A673 (cell line): ENCODE data around the gene THBS3. TPM values are rescaled to one million over a fixed set of nuclear protein-coding genes. Genes with fewer than 3 reads are reported as not detected.
"Not testable (repeated sequence)": the region's sequence is repeated elsewhere in the genome, so short reads cannot be mapped to it uniquely, and the experiment has no call there.

ENCODE experiments used
- BruUV-seq: library from RNA; stranded (reverse); fragments of 400-500 nt; replicated peaks from 2 replicates; lab custom pipeline; 2021; lab: Mats Ljungman, UMichigan
- CTCF ChIA-PET: fragments of 300-600 bp; sonication (Branson Sonifier 250); formaldehyde crosslinking; loops from one replicate; lab custom pipeline; 2022; ENCODE audit warnings: antibody characterized with exemption; lab: Charles Lee
- POLR2A ChIA-PET: fragments of 300-600 bp; sonication (Branson Sonifier 250); formaldehyde crosslinking; loops from one replicate; lab custom pipeline; 2022; ENCODE audit warnings: antibody characterized with exemption; ENCODE audit not compliant: low non-redundant PET; lab: Charles Lee
- DNase-seq: peaks from one replicate; pipeline ENCODE4 v3.0.0-alpha.2; 2015; ENCODE audit warnings: low spot score
- H3K27ac ChIP-seq: fragments of 200-600 bp; sonication (generic); 2 replicates; pipeline ENCODE4 v1.5.1; 2016; ENCODE audit warnings: mixed run types, low read depth, mild to moderate bottlenecking, mixed read lengths, antibody characterized with exemption, low read length; ENCODE audit not compliant: poor library complexity, severe bottlenecking
- H3K27me3 ChIP-seq: fragments of 200-600 bp; sonication (generic); replicated peaks from 2 replicates; pipeline ENCODE4 v1.6.1; 2017; ENCODE audit warnings: mixed run types, low read depth, mild to moderate bottlenecking, mixed read lengths, antibody characterized with exemption, low read length; ENCODE audit not compliant: insufficient read depth, poor library complexity
- H3K36me3 ChIP-seq: fragments of 200-600 bp; sonication (generic); 2 replicates; pipeline ENCODE4 v1.6.1; 2016; ENCODE audit warnings: mixed run types, mild to moderate bottlenecking, mixed read lengths, antibody characterized with exemption, low read length; ENCODE audit not compliant: insufficient read depth, poor library complexity, severe bottlenecking
- H3K4me1 ChIP-seq: fragments of 200-600 bp; sonication (generic); 2 replicates; pipeline ENCODE4 v1.6.1; 2017; ENCODE audit warnings: mixed run types, mild to moderate bottlenecking, mixed read lengths, antibody characterized with exemption, low read length; ENCODE audit not compliant: insufficient read depth, poor library complexity, severe bottlenecking
- H3K4me3 ChIP-seq: fragments of 200-600 bp; sonication (generic); 2 replicates; pipeline ENCODE4 v1.5.1; 2016; ENCODE audit warnings: low read depth, mixed run types, mild to moderate bottlenecking, mixed read lengths, low read length; ENCODE audit not compliant: poor library complexity, severe bottlenecking
- H3K9me3 ChIP-seq: fragments of 200-600 bp; sonication (generic); 2 replicates; pipeline ENCODE4 v1.6.1; 2016; ENCODE audit warnings: mixed run types, low read depth, mild to moderate bottlenecking, mixed read lengths, antibody characterized with exemption, low read length; ENCODE audit not compliant: poor library complexity, severe bottlenecking
- CTCF ChIP-seq: fragments of 300-800, 200-600 bp; sonication (generic); conservative IDR thresholded peaks from 2 replicates; pipeline ENCODE4 v1.5.1; 2017; ENCODE audit warnings: low read depth, mild to moderate bottlenecking, antibody characterized with exemption, low read length, moderate library complexity, mixed read lengths
- EZH2 ChIP-seq: fragments of 200-600 bp; sonication (generic); IDR thresholded peaks from 2 replicates; pipeline ENCODE4 v1.6.1; 2017; ENCODE audit warnings: borderline replicate concordance, low read depth, mild to moderate bottlenecking, mixed read lengths, antibody characterized with exemption, low read length; ENCODE audit not compliant: poor library complexity, severe bottlenecking
- intact Hi-C: fragments of 100-400 bp; cut with micrococcal nuclease; formaldehyde crosslinking; loops from one replicate; pipeline ENCODE4 v1.10.0; 2022; ENCODE audit not compliant: unreplicated experiment
- total RNA-seq: library from RNA; stranded (reverse); gene quantifications from 2 replicates; pipeline ENCODE4 v1.2.3, GENCODE V29; 2021

The THBS3 gene
- total RNA-seq, 1 experiment from 2014 or later, result 23.2 TPM

- Histone ChIP-seq H3K36me3 (peaks cover 7% of the 10 kb centered on the region), H3K4me3 (no peak overlapping the region), H3K27me3 (no peaks in the 10 kb centered on the region), H3K4me1 (peaks cover 24% of the 10 kb centered on the region), H3K9me3 (no peaks in the 10 kb centered on the region), H3K27ac (no peak overlapping the region)
- ChIA-PET POLR2A (no interaction called here), CTCF (interaction anchor here (5.3 kb wide), 1 partner anchor 79 kb away, joined by 89 read pairs; no protein-coding TSS in a partner anchor)
- BruUV-seq, result no TSS peak
- intact Hi-C loops, result no loop called here
- no peak for DNase-seq
- TF ChIP-seq EZH2 (no peak), CTCF (no peak)
Observed at GRCh38 chr1:155169541-155169940, 38.2 kb downstream of the THBS3 start.

GRCh38 chr1:155168456-155169210 is 39.1 kb downstream of the THBS3 start:
- CTCF ChIA-PET, result interaction anchor here (0.5 to 5.3 kb wide), 6 partner anchors 53 to 400 kb away, joined by 3 to 89 read pairs (median 10); no protein-coding TSS in a partner anchor
- Histone ChIP-seq H3K4me1 (peaks cover 14% of the 10 kb centered on the region), H3K27me3 (no peaks in the 10 kb centered on the region), H3K9me3 (no peaks in the 10 kb centered on the region), H3K4me3 (no peak overlapping the region), H3K27ac (no peak overlapping the region), H3K36me3 (peaks cover 7% of the 10 kb centered on the region)
- BruUV-seq, result no TSS peak
- POLR2A ChIA-PET, result no interaction called here
- intact Hi-C loops, result loop anchor here (1.0 kb wide), 1 partner anchor 77 kb away; no protein-coding TSS in a partner anchor
- TF ChIP-seq CTCF (no peak), EZH2 (no peak)
- DNase-seq, result no peak

GRCh38 chr1:155168105-155168445 is 39.6 kb downstream of the THBS3 start:
- H3K9me3 ChIP-seq, H3K27me3 ChIP-seq, DNase-seq, H3K36me3 ChIP-seq, POLR2A ChIA-PET, BruUV-seq, H3K27ac ChIP-seq, H3K4me3 ChIP-seq: not testable (repeated sequence)
- intact Hi-C loops, result loop anchor here (1.0 kb wide), 1 partner anchor 77 kb away; no protein-coding TSS in a partner anchor
- CTCF ChIA-PET, result interaction anchor here (0.5 to 5.3 kb wide), 11 partner anchors 8 to 400 kb away, joined by 3 to 89 read pairs (median 5); no protein-coding TSS in a partner anchor
- peaks cover 13% of the 10 kb centered on the region for H3K4me1 ChIP-seq
